HL-60 (cell line): ENCODE results near the gene ARHGAP24.

ENCODE experiments used
- DNase-seq, 2 experiments: peaks; one replicate each; pipeline ENCODE4 v3.0.0-alpha.2; 2010 to 2020; ENCODE audit warnings: low read depth in 1 of 2, low spot score in 1 of 2
- H3K27ac ChIP-seq: fragments of 250-450 bp; sonication (Bioruptor Pico); replicated peaks from 2 replicates; pipeline ENCODE4 v1.5.1; 2020; ENCODE audit warnings: mild to moderate bottlenecking, moderate library complexity
- H3K27me3 ChIP-seq: fragments of 250-450 bp; sonication (Bioruptor Pico); 2 replicates; pipeline ENCODE4 v1.5.1; 2021; ENCODE audit warnings: mild to moderate bottlenecking, moderate library complexity; ENCODE audit not compliant: insufficient read depth, poor library complexity, severe bottlenecking
- H3K4me3 ChIP-seq: replicated peaks from 2 replicates; pipeline ENCODE4 v1.5.1; 2011; ENCODE audit warnings: mild to moderate bottlenecking, control low read depth, low read length; ENCODE audit not compliant: insufficient read depth
- GABPA ChIP-seq: IDR thresholded peaks from 2 replicates; pipeline ENCODE4 v1.6.1; 2012; ENCODE audit warnings: low read depth
- POLR2AphosphoS5 ChIP-seq: IDR thresholded peaks from 2 replicates; pipeline ENCODE4 v1.6.1; 2012; ENCODE audit warnings: low read depth
- SPI1 ChIP-seq: IDR thresholded peaks from 2 replicates; pipeline ENCODE4 v1.6.1; 2012; ENCODE audit warnings: low read depth, mild to moderate bottlenecking, borderline replicate concordance
- TF ChIP-seq, protein P1 (sequence below): IDR thresholded peaks from 2 replicates; pipeline ENCODE4 v1.6.1; 2012; ENCODE audit warnings: low read depth; ENCODE audit not compliant: insufficient replicate concordance
- TF ChIP-seq, protein P2 (sequence below): IDR thresholded peaks from one replicate; pipeline ENCODE4 v1.5.1; 2011; ENCODE audit warnings: low read length, control low read depth, inconsistent platforms; ENCODE audit not compliant: insufficient read depth

Gene ARHGAP24

DNA sequence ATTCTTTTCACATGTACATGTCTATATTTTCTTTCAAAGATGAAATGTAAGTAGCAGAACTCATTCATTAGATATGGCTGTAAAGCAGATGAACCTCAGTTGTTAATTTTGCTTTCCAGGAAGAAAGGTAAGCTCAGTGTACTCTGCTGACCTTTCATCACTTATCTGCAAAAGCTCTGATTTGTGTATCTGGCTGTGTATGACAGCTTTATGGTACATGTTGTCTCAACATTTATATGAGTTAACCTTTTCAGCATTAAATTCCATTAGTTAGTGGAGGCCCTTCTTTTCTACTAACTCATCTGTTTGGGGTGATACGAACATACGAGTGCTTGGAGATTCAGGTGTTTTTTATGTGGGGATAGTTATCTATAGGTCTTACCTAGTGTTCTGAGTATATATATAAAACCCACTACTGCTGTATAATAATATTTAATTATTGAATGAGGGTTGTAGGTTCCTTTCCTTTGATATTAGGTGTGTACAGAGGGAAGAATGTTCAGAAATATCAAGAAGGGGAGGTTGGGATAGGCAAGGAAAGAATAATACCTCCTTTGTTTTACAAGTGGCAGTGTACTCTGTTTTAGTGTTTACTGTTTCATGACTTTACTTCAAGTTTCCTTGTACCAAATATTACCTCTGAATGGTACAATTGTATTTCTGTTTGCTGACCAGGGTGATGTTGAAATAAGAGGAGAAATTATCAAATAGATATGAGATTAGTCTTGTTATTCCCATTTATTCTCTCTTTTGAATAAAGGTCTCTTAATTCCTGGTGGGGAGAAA lies 395.5 kb downstream of the ARHGAP24 start:
- DNase-seq: no peak
- H3K4me3 ChIP-seq: no peak overlapping the region
- no peak overlapping the region for H3K27ac ChIP-seq
- no peaks in the 10 kb centered on the region for H3K27me3 ChIP-seq
- no peak for TF ChIP-seq SPI1
- no peak for TF ChIP-seq POLR2AphosphoS5
- TF ChIP-seq, protein P1, sequence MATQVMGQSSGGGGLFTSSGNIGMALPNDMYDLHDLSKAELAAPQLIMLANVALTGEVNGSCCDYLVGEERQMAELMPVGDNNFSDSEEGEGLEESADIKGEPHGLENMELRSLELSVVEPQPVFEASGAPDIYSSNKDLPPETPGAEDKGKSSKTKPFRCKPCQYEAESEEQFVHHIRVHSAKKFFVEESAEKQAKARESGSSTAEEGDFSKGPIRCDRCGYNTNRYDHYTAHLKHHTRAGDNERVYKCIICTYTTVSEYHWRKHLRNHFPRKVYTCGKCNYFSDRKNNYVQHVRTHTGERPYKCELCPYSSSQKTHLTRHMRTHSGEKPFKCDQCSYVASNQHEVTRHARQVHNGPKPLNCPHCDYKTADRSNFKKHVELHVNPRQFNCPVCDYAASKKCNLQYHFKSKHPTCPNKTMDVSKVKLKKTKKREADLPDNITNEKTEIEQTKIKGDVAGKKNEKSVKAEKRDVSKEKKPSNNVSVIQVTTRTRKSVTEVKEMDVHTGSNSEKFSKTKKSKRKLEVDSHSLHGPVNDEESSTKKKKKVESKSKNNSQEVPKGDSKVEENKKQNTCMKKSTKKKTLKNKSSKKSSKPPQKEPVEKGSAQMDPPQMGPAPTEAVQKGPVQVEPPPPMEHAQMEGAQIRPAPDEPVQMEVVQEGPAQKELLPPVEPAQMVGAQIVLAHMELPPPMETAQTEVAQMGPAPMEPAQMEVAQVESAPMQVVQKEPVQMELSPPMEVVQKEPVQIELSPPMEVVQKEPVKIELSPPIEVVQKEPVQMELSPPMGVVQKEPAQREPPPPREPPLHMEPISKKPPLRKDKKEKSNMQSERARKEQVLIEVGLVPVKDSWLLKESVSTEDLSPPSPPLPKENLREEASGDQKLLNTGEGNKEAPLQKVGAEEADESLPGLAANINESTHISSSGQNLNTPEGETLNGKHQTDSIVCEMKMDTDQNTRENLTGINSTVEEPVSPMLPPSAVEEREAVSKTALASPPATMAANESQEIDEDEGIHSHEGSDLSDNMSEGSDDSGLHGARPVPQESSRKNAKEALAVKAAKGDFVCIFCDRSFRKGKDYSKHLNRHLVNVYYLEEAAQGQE: no peak
- TF ChIP-seq GABPA: no peak
- TF ChIP-seq, protein P2, sequence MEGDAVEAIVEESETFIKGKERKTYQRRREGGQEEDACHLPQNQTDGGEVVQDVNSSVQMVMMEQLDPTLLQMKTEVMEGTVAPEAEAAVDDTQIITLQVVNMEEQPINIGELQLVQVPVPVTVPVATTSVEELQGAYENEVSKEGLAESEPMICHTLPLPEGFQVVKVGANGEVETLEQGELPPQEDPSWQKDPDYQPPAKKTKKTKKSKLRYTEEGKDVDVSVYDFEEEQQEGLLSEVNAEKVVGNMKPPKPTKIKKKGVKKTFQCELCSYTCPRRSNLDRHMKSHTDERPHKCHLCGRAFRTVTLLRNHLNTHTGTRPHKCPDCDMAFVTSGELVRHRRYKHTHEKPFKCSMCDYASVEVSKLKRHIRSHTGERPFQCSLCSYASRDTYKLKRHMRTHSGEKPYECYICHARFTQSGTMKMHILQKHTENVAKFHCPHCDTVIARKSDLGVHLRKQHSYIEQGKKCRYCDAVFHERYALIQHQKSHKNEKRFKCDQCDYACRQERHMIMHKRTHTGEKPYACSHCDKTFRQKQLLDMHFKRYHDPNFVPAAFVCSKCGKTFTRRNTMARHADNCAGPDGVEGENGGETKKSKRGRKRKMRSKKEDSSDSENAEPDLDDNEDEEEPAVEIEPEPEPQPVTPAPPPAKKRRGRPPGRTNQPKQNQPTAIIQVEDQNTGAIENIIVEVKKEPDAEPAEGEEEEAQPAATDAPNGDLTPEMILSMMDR: no peak

DNA sequence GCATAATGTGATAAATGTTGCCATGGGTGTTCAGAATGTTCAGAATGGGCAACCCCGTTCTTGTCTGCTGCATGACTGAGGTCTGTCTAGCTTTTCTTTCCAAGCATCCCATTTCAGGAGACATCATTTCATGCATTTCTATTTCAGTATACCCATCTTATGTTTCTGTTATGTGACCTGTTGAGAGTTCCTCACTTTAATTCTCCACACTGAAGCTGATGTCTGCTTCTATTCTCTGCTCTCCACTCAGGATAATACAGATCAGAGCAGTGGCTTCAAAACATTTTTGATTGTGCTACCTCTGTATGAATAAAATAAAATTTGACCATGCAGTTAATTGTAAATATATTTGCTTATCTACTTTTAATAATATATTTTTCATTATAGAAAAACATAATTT lies 398.6 kb downstream of the ARHGAP24 start:
- DNase-seq: no peak
- H3K27ac ChIP-seq: no peak overlapping the region
- TF ChIP-seq SPI1 (no peak), POLR2AphosphoS5 (no peak), GABPA (no peak)
- TF ChIP-seq, protein P1: no peak
- TF ChIP-seq, protein P2: no peak
- no peaks in the 10 kb centered on the region for H3K27me3 ChIP-seq
- H3K4me3 ChIP-seq: no peak overlapping the region

- H3K27ac ChIP-seq: no peak overlapping the region
- no peak for DNase-seq
- H3K4me3 ChIP-seq: no peak overlapping the region
- no peaks in the 10 kb centered on the region for H3K27me3 ChIP-seq
- TF ChIP-seq SPI1: no peak
- TF ChIP-seq, protein P2: no peak
- TF ChIP-seq, protein P1: no peak
- no peak for TF ChIP-seq GABPA
Observed at GRCh38 chr4:85879518-85879917, 404.6 kb downstream of the ARHGAP24 start.
